K562 (cell line): ENCODE measurements around the gene CNGA1. TPM values are rescaled to one million over a fixed set of nuclear protein-coding genes. Genes with fewer than 3 reads are reported as not detected.

Source experiments
- ATAC-seq: fragments of 200-7000 bp; cut with Tn5 transposase; 3 replicates; pipeline ENCODE4 v1.9.1; 2020; ENCODE audit warnings: moderate library complexity
- BruUV-seq: library from RNA; stranded (reverse); fragments of 400-500 nt; replicated peaks from 2 replicates; lab custom pipeline; 2021; lab: Mats Ljungman, UMichigan
- CTCF ChIA-PET: fragments of 300-600 bp; formaldehyde crosslinking; extraction: SDS; loops from one replicate; lab custom pipeline; 2021; ENCODE audit warnings: low intra/inter-chr PET ratio; lab: Yijun Ruan, JAX
- POLR2A ChIA-PET: fragments of 300-600, 350-650 bp; sonication (Branson Sonifier 250); formaldehyde crosslinking; extraction: SDS; loops from one replicate; lab custom pipeline; 2021; ENCODE audit warnings: antibody characterized with exemption, inconsistent platforms; lab: Yijun Ruan, JAX
- DNase-seq, 4 experiments: peaks; one replicate each; pipeline versions ENCODE4 v3.0.0 to v3.0.0-alpha.2; 2011 to 2018; ENCODE audit warnings: low spot score in 3 of 4, mixed read lengths in 3 of 4; ENCODE audit errors: extremely low read depth in 1 of 4
- FAIRE-seq: peaks from 2 replicates; lab custom pipeline; 2011; peaks lifted over from hg19 to GRCh38; lab: Jason Lieb, UNC
- H2AFZ ChIP-seq: 2 replicates; pipeline ENCODE4 v1.6.0; 2011; ENCODE audit warnings: low read depth, low read length, control low read depth, inconsistent platforms
- H3K27ac ChIP-seq: fragments of 200-600 bp; 3 replicates; pipeline ENCODE4 v1.8.0; 2011; ENCODE audit warnings: low read depth, mild to moderate bottlenecking, control low read depth, inconsistent platforms, low read length, moderate library complexity, mixed read lengths; ENCODE audit errors: extremely low read depth
- H3K27me3 ChIP-seq, 2 experiments: fragments of 300-600 bp in 1 of 2; 2 replicates in 1 of 2; 3 replicates in 1 of 2; pipeline versions ENCODE4 v1.6.0 to v1.8.0; 2011; ENCODE audit warnings: inconsistent platforms in 2 of 2, low read length in 2 of 2, mild to moderate bottlenecking in 1 of 2, mixed read lengths in 1 of 2, moderate library complexity in 1 of 2; ENCODE audit not compliant: control insufficient read depth in 2 of 2, insufficient read depth in 2 of 2
- H3K36me3 ChIP-seq: fragments of 300-600 bp; 3 replicates; pipeline ENCODE4 v1.8.0; 2011; ENCODE audit warnings: mild to moderate bottlenecking, low read length, inconsistent platforms; ENCODE audit not compliant: control insufficient read depth, insufficient read depth
- H3K4me1 ChIP-seq, 2 experiments: fragments of 200-600 bp in 1 of 2; replicated peaks in 1 of 2; 2 replicates in 1 of 2; 3 replicates in 1 of 2; pipeline versions ENCODE4 v1.5.1 to v1.8.0; 2011; ENCODE audit warnings: inconsistent platforms in 2 of 2, low read length in 2 of 2, mild to moderate bottlenecking in 1 of 2, mixed read lengths in 1 of 2, moderate library complexity in 1 of 2; ENCODE audit not compliant: control insufficient read depth in 2 of 2, insufficient read depth in 2 of 2
- H3K4me2 ChIP-seq: 2 replicates; pipeline ENCODE4 v1.6.1; 2011; ENCODE audit warnings: low read length, control low read depth, inconsistent platforms, mixed read lengths; ENCODE audit not compliant: insufficient read depth
- H3K4me3 ChIP-seq: fragments of 200-600 bp; sonication (generic), shearing (Covaris generic); 2 replicates; pipeline ENCODE4 v1.5.1; 2016; ENCODE audit warnings: control low read depth, inconsistent platforms
- H3K79me2 ChIP-seq: fragments of 200-600 bp; 3 replicates; pipeline ENCODE4 v1.8.0; 2011; ENCODE audit warnings: low read length, inconsistent platforms; ENCODE audit not compliant: control insufficient read depth, insufficient read depth
- H3K9ac ChIP-seq, 2 experiments: 2 replicates each; pipeline versions ENCODE4 v1.6.0 to v1.6.1; 2011; ENCODE audit warnings: low read depth in 2 of 2, low read length in 2 of 2, control low read depth in 1 of 2, inconsistent platforms in 1 of 2, mild to moderate bottlenecking in 1 of 2, mixed read lengths in 1 of 2; ENCODE audit not compliant: insufficient read depth in 1 of 2
- H3K9me1 ChIP-seq: one replicate; pipeline ENCODE4 v1.6.0; 2011; ENCODE audit warnings: inconsistent platforms, mild to moderate bottlenecking, low read length, moderate library complexity; ENCODE audit not compliant: control insufficient read depth, insufficient read depth
- H3K9me3 ChIP-seq: replicated peaks from 2 replicates; pipeline ENCODE4 v1.5.1; 2011; ENCODE audit warnings: low read depth, low read length, inconsistent platforms; ENCODE audit not compliant: control insufficient read depth, insufficient read depth
- H4K20me1 ChIP-seq: replicated peaks from 2 replicates; pipeline ENCODE4 v1.6.1; 2011; ENCODE audit warnings: low read length, inconsistent platforms, mixed read lengths; ENCODE audit not compliant: control insufficient read depth, insufficient read depth
- CEBPG ChIP-seq, 3 experiments: fragments of 200-800 bp in 1 of 3; sonication (Bioruptor generic) in 1 of 3; sonication (generic) in 1 of 3; formaldehyde crosslinking in 1 of 3; IDR thresholded peaks in 2 of 3; conservative IDR thresholded peaks in 1 of 3; 2 replicates each; pipeline versions ENCODE4 v1.6.1 to v1.8.0; 2016 to 2022; ENCODE audit warnings: missing compliant biosample characterization in 2 of 3, missing genetic modification characterization in 2 of 3, mild to moderate bottlenecking in 1 of 3, missing genetic modification reagents in 1 of 3
- ELF2 ChIP-seq: fragments of 250-450 bp; sonication (Bioruptor Pico); IDR thresholded peaks from 2 replicates; pipeline ENCODE4 v1.5.0; 2021; ENCODE audit warnings: mild to moderate bottlenecking
- KLF13 ChIP-seq: fragments of 450-650 bp; IDR thresholded peaks from 2 replicates; pipeline ENCODE4 v1.6.1; 2016; ENCODE audit warnings: missing genetic modification characterization, low read depth, mild to moderate bottlenecking, missing compliant biosample characterization, moderate library complexity, borderline replicate concordance
- NRF1 ChIP-seq, 2 experiments: fragments of 450-650 bp; IDR thresholded peaks in 1 of 2; conservative IDR thresholded peaks in 1 of 2; 2 replicates each; pipeline ENCODE4 v1.6.1; 2014; ENCODE audit warnings: mild to moderate bottlenecking in 2 of 2
- POLR3G ChIP-seq: IDR thresholded peaks from 2 replicates; pipeline ENCODE4 v1.6.1; 2011; ENCODE audit not compliant: insufficient read length, insufficient replicate concordance; ENCODE audit errors: extremely low read depth
- TEAD4 ChIP-seq, 2 experiments: sonication (generic) in 1 of 2; formaldehyde crosslinking in 1 of 2; IDR thresholded peaks; 2 replicates each; pipeline versions ENCODE4 v1.6.1 to v1.8.0; 2012 to 2022; ENCODE audit warnings: borderline replicate concordance in 1 of 2, inconsistent platforms in 1 of 2, low read length in 1 of 2, mild to moderate bottlenecking in 1 of 2, missing genetic modification reagents in 1 of 2
- USF2 ChIP-seq: sonication (generic); formaldehyde crosslinking; IDR thresholded peaks from 2 replicates; pipeline ENCODE4 v1.5.0; 2020; ENCODE audit warnings: missing genetic modification reagents
- ZNF507 ChIP-seq: conservative IDR thresholded peaks from 2 replicates; pipeline ENCODE4 v1.6.1; 2017; ENCODE audit warnings: missing genetic modification characterization, missing compliant biosample characterization
- WGBS: fragments of 100-300 bp; shearing (Covaris generic); methylation state at CpG from one replicate; pipeline ENCODE4 v1.1.6; 2016; ENCODE audit warnings: low coverage, mixed read lengths; ENCODE audit not compliant: insufficient coverage; ENCODE audit errors: missing lambda C conversion rate; 5-methylcytosine and 5-hydroxymethylcytosine counted together
- in situ Hi-C: fragments of 300-500 bp; cut with MboI; formaldehyde crosslinking; loops from 4 replicates; pipeline ENCODE4 v1.15.0; 2018; ENCODE audit warnings: inconsistent platforms, mixed read lengths
- intact Hi-C: fragments of 100-400 bp; cut with micrococcal nuclease; formaldehyde crosslinking; loops from 2 replicates; pipeline ENCODE4 v1.14.2; 2022
- polyA plus RNA-seq, 8 experiments: library from polyadenylated mRNA; depleted of rRNA in 4 of 8; stranded (reverse) in 5 of 8; unstranded in 3 of 8; fragments of >200 nt; fragmentation: Nextera tagmentation in 2 of 8; fragmentation: Illumina TruSeq in 1 of 8; extraction: Ambion mirVana in 2 of 8; extraction: Trizol in 1 of 8; gene quantifications; 2 replicates each; pipeline versions ENCODE4 v1.2.1 to v1.2.3, GENCODE V29; 2011 to 2014; ENCODE audit warnings: inconsistent platforms in 1 of 8, missing spikeins in 1 of 8
- total RNA-seq, 7 experiments: library from RNA; depleted of rRNA in 6 of 7; stranded (reverse); fragments of >200 nt in 6 of 7; fragmentation: Illumina TruSeq in 2 of 7; extraction: Trizol in 2 of 7; gene quantifications; 2 replicates each; pipeline versions ENCODE4 v1.2.1 to v1.2.3, GENCODE V29; 2011 to 2021; ENCODE audit warnings: low replicate concordance in 1 of 7

Gene CNGA1
- total and polyA plus RNA-seq, 9 of the 15 experiments (the other 6 are each of a cell fraction or from before 2014, with no cell fraction given), result 0.03 to 0.29 (median 0.04) TPM; not detected in 5

- no peaks in the 10 kb centered on the region for H3K36me3 ChIP-seq
- no peaks in the 10 kb centered on the region for H3K9me3 ChIP-seq
- H2AFZ ChIP-seq, result no peak overlapping the region
- H3K9ac ChIP-seq, result no peak overlapping the region
- intact Hi-C loops (no loop called here), in situ Hi-C loops (no loop called here)
- ATAC-seq (no peak), FAIRE-seq (no peak), DNase-seq (no peak)
- H3K4me3 ChIP-seq, result no peak overlapping the region
- ChIA-PET POLR2A (interaction anchor here (0.6 kb wide), 1 partner anchor 93 kb away, joined by 3 read pairs; no protein-coding TSS in a partner anchor), CTCF (no interaction called here)
- H3K79me2 ChIP-seq, result no peaks in the 10 kb centered on the region
- 0% methylated on average over 3 of the region's 3 CpGs for WGBS
- no peak overlapping the region for H3K27ac ChIP-seq
- no peak for TF ChIP-seq CEBPG (CRISPR knock-in tag; IDR thresholded peaks at IDR 0.05)
- no peak for TF ChIP-seq CEBPG (tag; conservative IDR thresholded peaks at IDR 0.05 in 1 of 2, IDR thresholded peaks at IDR 0.05 in 1 of 2)
- no peak for TF ChIP-seq NRF1 (conservative IDR thresholded peaks at IDR 0.05 in 1 of 2, IDR thresholded peaks at IDR 0.05 in 1 of 2)
- no peak for TF ChIP-seq POLR3G
- TF ChIP-seq KLF13 (tag), result no peak
- TF ChIP-seq TEAD4 (IDR thresholded peaks at IDR 0.05; ENCODE audit: low read length), result no peak
- TF ChIP-seq TEAD4 (CRISPR knock-in tag; IDR thresholded peaks at IDR 0.05; ENCODE audit: borderline replicate concordance), result no peak
- no peak for TF ChIP-seq ELF2 (CRISPR knock-in tag)
- TF ChIP-seq ZNF507 (tag), result no peak
- no peak for TF ChIP-seq USF2 (CRISPR knock-in tag)
- H3K4me2 ChIP-seq, result no peak overlapping the region
- H4K20me1 ChIP-seq, result no peaks in the 10 kb centered on the region
- no peaks in the 10 kb centered on the region; a peak in 2 of 5 replicates for H3K27me3 ChIP-seq
- H3K9me1 ChIP-seq, result no peaks in the 10 kb centered on the region
- H3K4me1 ChIP-seq, result no peaks in the 10 kb centered on the region
- BruUV-seq, result no TSS peak
These were observed 41.9 kb downstream of the CNGA1 start for GRCh38 chr4:47974566-47974965.
